Measurements from ENCODE around the gene FFAR3. TPM values are rescaled to one million over a fixed set of nuclear protein-coding genes. Genes with fewer than 3 reads are reported as not detected.

The FFAR3 gene
- total and polyA plus RNA-seq, 10 donors = 0.30 to 3.2 (median 0.73) TPM; not detected in 1

DNA sequence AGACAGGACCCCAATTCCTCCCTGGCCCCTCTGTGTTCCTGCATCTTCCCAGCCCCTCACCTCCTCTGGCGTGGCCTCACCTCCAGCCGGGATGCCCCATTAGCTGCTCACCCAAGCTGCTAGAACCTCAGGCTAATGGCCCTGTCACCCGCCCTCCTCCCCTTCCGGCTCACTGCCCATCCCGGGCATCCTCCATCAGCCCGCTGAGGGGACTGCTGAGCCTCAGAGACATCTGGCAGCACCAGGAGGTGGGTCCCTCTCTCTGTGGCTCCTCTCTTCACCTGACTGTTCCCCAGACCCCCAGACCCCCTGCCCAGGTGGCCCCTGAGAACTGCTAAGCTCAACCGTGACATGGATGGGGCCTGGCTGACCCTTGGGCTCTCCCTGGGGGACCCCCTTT lies 7.7 kb upstream of the FFAR3 start:
- Histone ChIP-seq H3K36me3 (peaks cover 0 to 8% (median 0%) of the 10 kb centered on the region in 6 donors), H3K4me1 (peaks cover 24 to 76% (median 49%) of the 10 kb centered on the region in 6 donors), H3K9me3 (no peaks in the 10 kb centered on the region), H3K4me3 (no peak overlapping the region), H3K27me3 (replicated peaks in 1 of 7) (peaks cover 0 to 26% (median 0%) of the 10 kb centered on the region in 7 donors), H3K27ac (no peak overlapping the region)
- intact Hi-C loops (cut with DNase I; ENCODE audit: low total_unique reads) = loop anchor here (10.0 kb wide), 1 partner anchor 144 kb away; the partner anchor contains the start of gene KRTDAP
- peak; percentile 78 for DNase-seq
- WGBS, 5 donors = 79 to 92% (median 84%) methylated on average over 7 of the region's 7 CpGs
- TF ChIP-seq CTCF (IDR thresholded peaks at IDR 0.05 in 8 of 11, conservative IDR thresholded peaks at IDR 0.05 in 3 of 11) = no peak
- no peak for TF ChIP-seq POLR2AphosphoS5 (IDR thresholded peaks at IDR 0.05)
- TF ChIP-seq POLR2A (IDR thresholded peaks at IDR 0.05) = no peak

DNA sequence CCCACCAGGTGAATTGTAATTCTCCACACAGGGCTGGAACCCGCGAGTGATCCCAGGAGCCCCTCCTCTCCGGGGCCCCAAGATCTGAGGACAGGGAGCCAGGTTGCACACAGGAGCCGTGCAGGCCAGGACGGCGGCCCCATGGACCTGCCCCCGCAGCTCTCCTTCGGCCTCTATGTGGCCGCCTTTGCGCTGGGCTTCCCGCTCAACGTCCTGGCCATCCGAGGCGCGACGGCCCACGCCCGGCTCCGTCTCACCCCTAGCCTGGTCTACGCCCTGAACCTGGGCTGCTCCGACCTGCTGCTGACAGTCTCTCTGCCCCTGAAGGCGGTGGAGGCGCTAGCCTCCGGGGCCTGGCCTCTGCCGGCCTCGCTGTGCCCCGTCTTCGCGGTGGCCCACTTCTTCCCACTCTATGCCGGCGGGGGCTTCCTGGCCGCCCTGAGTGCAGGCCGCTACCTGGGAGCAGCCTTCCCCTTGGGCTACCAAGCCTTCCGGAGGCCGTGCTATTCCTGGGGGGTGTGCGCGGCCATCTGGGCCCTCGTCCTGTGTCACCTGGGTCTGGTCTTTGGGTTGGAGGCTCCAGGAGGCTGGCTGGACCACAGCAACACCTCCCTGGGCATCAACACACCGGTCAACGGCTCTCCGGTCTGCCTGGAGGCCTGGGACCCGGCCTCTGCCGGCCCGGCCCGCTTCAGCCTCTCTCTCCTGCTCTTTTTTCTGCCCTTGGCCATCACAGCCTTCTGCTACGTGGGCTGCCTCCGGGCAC lies 6.7 kb upstream of the FFAR3 start:
- Histone ChIP-seq H3K27me3 (replicated peaks in 1 of 7) (peaks cover 0 to 17% (median 0%) of the 10 kb centered on the region in 7 donors), H3K4me1 (peaks cover 19 to 66% (median 39%) of the 10 kb centered on the region in 6 donors), H3K36me3 (no peaks in the 10 kb centered on the region), H3K9me3 (no peaks in the 10 kb centered on the region), H3K27ac (no peak overlapping the region), H3K4me3 (no peak overlapping the region)
- TF ChIP-seq CTCF (IDR thresholded peaks at IDR 0.05 in 8 of 11, conservative IDR thresholded peaks at IDR 0.05 in 3 of 11) = no peak
- TF ChIP-seq POLR2AphosphoS5 (IDR thresholded peaks at IDR 0.05) = peak in 1 of 3 donors; percentile 38
- intact Hi-C loops (cut with DNase I; ENCODE audit: low total_unique reads) = loop anchor here (2.0 to 10.0 kb wide), 2 partner anchors 117 to 143 kb away; partner anchors contain the start of gene KRTDAP
- DNase-seq = peak; percentile 78
- 93 to 97% (median 94%) methylated on average over 43 to 47 of the region's 47 CpGs for WGBS, 5 donors

DNA sequence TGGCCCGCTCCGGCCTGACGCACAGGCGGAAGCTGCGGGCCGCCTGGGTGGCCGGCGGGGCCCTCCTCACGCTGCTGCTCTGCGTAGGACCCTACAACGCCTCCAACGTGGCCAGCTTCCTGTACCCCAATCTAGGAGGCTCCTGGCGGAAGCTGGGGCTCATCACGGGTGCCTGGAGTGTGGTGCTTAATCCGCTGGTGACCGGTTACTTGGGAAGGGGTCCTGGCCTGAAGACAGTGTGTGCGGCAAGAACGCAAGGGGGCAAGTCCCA lies 6.1 kb upstream of the FFAR3 start:
- H3K36me3 ChIP-seq = no peaks in the 10 kb centered on the region
- intact Hi-C loops (cut with DNase I; ENCODE audit: low total_unique reads) = loop anchor here (2.0 to 10.0 kb wide), 2 partner anchors 117 to 143 kb away; partner anchors contain the start of gene KRTDAP
- DNase-seq = no peak

More for the DNA sequence above, 6.1 kb upstream of the FFAR3 start:
- Histone ChIP-seq H3K4me1 (peaks cover 14 to 61% (median 34%) of the 10 kb centered on the region in 6 donors), H3K9me3 (no peaks in the 10 kb centered on the region), H3K27ac (no peak overlapping the region), H3K27me3 (replicated peaks in 1 of 7) (peaks cover 0 to 17% (median 0%) of the 10 kb centered on the region in 7 donors), H3K4me3 (no peak overlapping the region)
- no peak for TF ChIP-seq CTCF (IDR thresholded peaks at IDR 0.05 in 8 of 11, conservative IDR thresholded peaks at IDR 0.05 in 3 of 11)
- no peak for TF ChIP-seq POLR2A (IDR thresholded peaks at IDR 0.05)
- TF ChIP-seq POLR2AphosphoS5 (IDR thresholded peaks at IDR 0.05) = no peak
- 84 to 91% (median 85%) methylated on average over 12 to 18 of the region's 18 CpGs for WGBS, 5 donors

Data from spleen (tissue), 11 donors.